Endothelial cell of umbilical vein (primary cell): Measurements from ENCODE around the gene RPS6KA5.

Source experiments
- CTCF ChIP-seq, 2 donors: IDR thresholded peaks; 1 replicate in 1 of 2; 2 replicates in 1 of 2; pipeline ENCODE4 v1.5.1; 2011; ENCODE audit warnings: low read length in 2 of 2, mild to moderate bottlenecking in 2 of 2, moderate library complexity in 2 of 2, control low read depth in 1 of 2, inconsistent platforms in 1 of 2, low read depth in 1 of 2; ENCODE audit not compliant: insufficient read depth in 1 of 2; ENCODE audit errors: extremely low read depth in 1 of 2
- POLR2A ChIP-seq: IDR thresholded peaks from 2 replicates; pipeline ENCODE4 v1.6.1; 2012; ENCODE audit warnings: low read depth, mild to moderate bottlenecking, control low read depth, low read length

- TF ChIP-seq CTCF (IDR thresholded peaks at IDR 0.05; ENCODE audit: extremely low read depth in 1 of 2, insufficient read depth in 1 of 2, low read depth in 1 of 2, low read length in 2 of 2) (no peak), POLR2A (no peak)
Measured at GRCh38 chr14:91082282-91082681, 21.8 kb upstream of the RPS6KA5 start.
